ENCODE measurements around the gene CXCL12.

CXCL12 gene

GRCh38 chr10:44385026-44385695, at the start of gene CXCL12:
Gene CXCL12, minus strand, starts transcription at chr10:44385097. Its CDS starts 92 bp downstream, at chr10:44385005.
- peaks cover 62% of the 10 kb centered on the region for H3K27me3 Mint-ChIP-seq

GRCh38 chr10:44427479-44427878, 42.6 kb upstream of the CXCL12 start:
- intact Hi-C loops (cut with micrococcal nuclease), result no loop called here
- Mint-ChIP-seq H3K4me1 (ENCODE audit: low read depth) (no peaks in the 10 kb centered on the region), H3K9me3 (peaks cover 22% of the 10 kb centered on the region), H3K27me3 (peaks cover 10% of the 10 kb centered on the region), H3K36me3 (ENCODE audit: low read depth) (no peaks in the 10 kb centered on the region), H3K4me3 (no peak overlapping the region), H3K27ac (no peak overlapping the region)

More at GRCh38 chr10:44385026-44385695, at the start of gene CXCL12:
- no peak within 1 kb of the TSS for H3K27ac Mint-ChIP-seq
- H3K4me1 Mint-ChIP-seq (ENCODE audit: low read depth), result no peaks in the 10 kb centered on the region
- H3K9me3 Mint-ChIP-seq, result no peaks in the 10 kb centered on the region
- intact Hi-C loops (cut with micrococcal nuclease), result loop anchor here (5.0 kb wide), 2 partner anchors 472 to 713 kb away; no protein-coding TSS in a partner anchor
- H3K36me3 Mint-ChIP-seq (ENCODE audit: low read depth), result no peaks in the 10 kb centered on the region
- peak within 1 kb of the TSS; percentile 40 for H3K4me3 Mint-ChIP-seq

- H3K27ac Mint-ChIP-seq, result no peak overlapping the region
- H3K27me3 Mint-ChIP-seq, result peaks cover 8% of the 10 kb centered on the region
- H3K4me1 Mint-ChIP-seq (ENCODE audit: low read depth), result no peaks in the 10 kb centered on the region
- H3K4me3 Mint-ChIP-seq, result no peak overlapping the region
- intact Hi-C loops (cut with micrococcal nuclease), result no loop called here
- peaks cover 17% of the 10 kb centered on the region for H3K9me3 Mint-ChIP-seq
- H3K36me3 Mint-ChIP-seq (ENCODE audit: low read depth), result no peaks in the 10 kb centered on the region
Observed at GRCh38 chr10:44427037-44427436, 42.1 kb upstream of the CXCL12 start.

GRCh38 chr10:44426247-44427034, 41.5 kb upstream of the CXCL12 start:
- Mint-ChIP-seq H3K4me1 (ENCODE audit: low read depth) (no peaks in the 10 kb centered on the region), H3K4me3 (no peak overlapping the region), H3K36me3 (ENCODE audit: low read depth) (no peaks in the 10 kb centered on the region), H3K27ac (no peak overlapping the region), H3K27me3 (peaks cover 3% of the 10 kb centered on the region), H3K9me3 (peaks cover 11% of the 10 kb centered on the region)
- intact Hi-C loops (cut with micrococcal nuclease), result no loop called here

GRCh38 chr10:44425466-44425865, 40.6 kb upstream of the CXCL12 start:
- no peaks in the 10 kb centered on the region for H3K4me1 Mint-ChIP-seq (ENCODE audit: low read depth)
- H3K9me3 Mint-ChIP-seq, result peaks cover 2% of the 10 kb centered on the region
- H3K4me3 Mint-ChIP-seq, result no peak overlapping the region
- no peaks in the 10 kb centered on the region for H3K36me3 Mint-ChIP-seq (ENCODE audit: low read depth)
- H3K27me3 Mint-ChIP-seq, result peaks cover 3% of the 10 kb centered on the region
- intact Hi-C loops (cut with micrococcal nuclease), result no loop called here
- H3K27ac Mint-ChIP-seq, result no peak overlapping the region

- peaks cover 3% of the 10 kb centered on the region for H3K27me3 Mint-ChIP-seq
- H3K4me3 Mint-ChIP-seq, result no peak overlapping the region
- H3K36me3 Mint-ChIP-seq (ENCODE audit: low read depth), result no peaks in the 10 kb centered on the region
- no peaks in the 10 kb centered on the region for H3K4me1 Mint-ChIP-seq (ENCODE audit: low read depth)
- intact Hi-C loops (cut with micrococcal nuclease), result no loop called here
- no peaks in the 10 kb centered on the region for H3K9me3 Mint-ChIP-seq
- no peak overlapping the region for H3K27ac Mint-ChIP-seq
Observed at GRCh38 chr10:44424957-44425356, 40.1 kb upstream of the CXCL12 start.

- no peak overlapping the region for H3K27ac Mint-ChIP-seq
- no peaks in the 10 kb centered on the region for H3K36me3 Mint-ChIP-seq (ENCODE audit: low read depth)
- no peaks in the 10 kb centered on the region for H3K4me1 Mint-ChIP-seq (ENCODE audit: low read depth)
- intact Hi-C loops (cut with micrococcal nuclease), result no loop called here
- H3K27me3 Mint-ChIP-seq, result peaks cover 6% of the 10 kb centered on the region
- H3K9me3 Mint-ChIP-seq, result no peaks in the 10 kb centered on the region
- no peak overlapping the region for H3K4me3 Mint-ChIP-seq
Observed at GRCh38 chr10:44424298-44424697, 39.4 kb upstream of the CXCL12 start.

- Mint-ChIP-seq H3K4me3 (no peak overlapping the region), H3K27ac (no peak overlapping the region), H3K4me1 (ENCODE audit: low read depth) (peaks cover 1% of the 10 kb centered on the region), H3K27me3 (peaks cover 3% of the 10 kb centered on the region), H3K9me3 (no peaks in the 10 kb centered on the region), H3K36me3 (ENCODE audit: low read depth) (no peaks in the 10 kb centered on the region)
- intact Hi-C loops (cut with micrococcal nuclease), result no loop called here
Observed at GRCh38 chr10:44422570-44423101, 37.7 kb upstream of the CXCL12 start.

- H3K27me3 Mint-ChIP-seq, result peaks cover 3% of the 10 kb centered on the region
- intact Hi-C loops (cut with micrococcal nuclease), result no loop called here
- H3K27ac Mint-ChIP-seq, result no peak overlapping the region
- H3K4me1 Mint-ChIP-seq (ENCODE audit: low read depth), result peaks cover 6% of the 10 kb centered on the region
- H3K9me3 Mint-ChIP-seq, result no peaks in the 10 kb centered on the region
- H3K4me3 Mint-ChIP-seq, result no peak overlapping the region
- H3K36me3 Mint-ChIP-seq (ENCODE audit: low read depth), result no peaks in the 10 kb centered on the region
Observed at GRCh38 chr10:44422153-44422552, 37.3 kb upstream of the CXCL12 start.

GRCh38 chr10:44419790-44420549, 35.1 kb upstream of the CXCL12 start:
- intact Hi-C loops (cut with micrococcal nuclease), result no loop called here
- Mint-ChIP-seq H3K36me3 (ENCODE audit: low read depth) (no peaks in the 10 kb centered on the region), H3K27me3 (peaks cover 6% of the 10 kb centered on the region), H3K4me3 (no peak overlapping the region), H3K27ac (no peak overlapping the region), H3K9me3 (no peaks in the 10 kb centered on the region), H3K4me1 (ENCODE audit: low read depth) (peaks cover 19% of the 10 kb centered on the region)

- Mint-ChIP-seq H3K27me3 (peaks cover 6% of the 10 kb centered on the region), H3K9me3 (no peaks in the 10 kb centered on the region), H3K4me1 (ENCODE audit: low read depth) (peaks cover 19% of the 10 kb centered on the region), H3K36me3 (ENCODE audit: low read depth) (no peaks in the 10 kb centered on the region), H3K27ac (peak overlapping the region; percentile 32), H3K4me3 (no peak overlapping the region)
- intact Hi-C loops (cut with micrococcal nuclease), result no loop called here
Observed at GRCh38 chr10:44418637-44419036, 33.7 kb upstream of the CXCL12 start.

- peaks cover 6% of the 10 kb centered on the region for H3K27me3 Mint-ChIP-seq
- H3K27ac Mint-ChIP-seq, result no peak overlapping the region
- peaks cover 2% of the 10 kb centered on the region for H3K9me3 Mint-ChIP-seq
- H3K4me3 Mint-ChIP-seq, result no peak overlapping the region
- intact Hi-C loops (cut with micrococcal nuclease), result no loop called here
- H3K36me3 Mint-ChIP-seq (ENCODE audit: low read depth), result no peaks in the 10 kb centered on the region
- H3K4me1 Mint-ChIP-seq (ENCODE audit: low read depth), result peaks cover 19% of the 10 kb centered on the region
Observed at GRCh38 chr10:44417761-44418160, 32.9 kb upstream of the CXCL12 start.

GRCh38 chr10:44416936-44417335, 32.0 kb upstream of the CXCL12 start:
- Mint-ChIP-seq H3K4me1 (ENCODE audit: low read depth) (peaks cover 19% of the 10 kb centered on the region), H3K4me3 (no peak overlapping the region), H3K9me3 (peaks cover 11% of the 10 kb centered on the region), H3K27ac (peak overlapping the region; percentile 38), H3K27me3 (peaks cover 9% of the 10 kb centered on the region), H3K36me3 (ENCODE audit: low read depth) (no peaks in the 10 kb centered on the region)
- intact Hi-C loops (cut with micrococcal nuclease), result no loop called here
